Ammon's horn (tissue), 1 donor: ENCODE results near the gene TPP1.

ENCODE experiments used
- DNase-seq: peaks from one replicate; pipeline ENCODE4 v3.0.0-alpha.2; 2016; ENCODE audit warnings: low spot score

The TPP1 gene

GRCh38 chr11:6563121-6563619 is 56.1 kb downstream of the TPP1 start:
- no peak for DNase-seq
